ENCODE results near the gene EIF2AK2. TPM values are rescaled to one million over a fixed set of nuclear protein-coding genes. Genes with fewer than 3 reads are reported as not detected.
"Not testable (repeated sequence)": the region's sequence is repeated elsewhere in the genome, so short reads cannot be mapped to it uniquely, and the experiment has no call there.

Gene EIF2AK2
- 10 to 100 TPM; 20.8 to 42.3 (median 29.5) TPM for total RNA-seq

DNA sequence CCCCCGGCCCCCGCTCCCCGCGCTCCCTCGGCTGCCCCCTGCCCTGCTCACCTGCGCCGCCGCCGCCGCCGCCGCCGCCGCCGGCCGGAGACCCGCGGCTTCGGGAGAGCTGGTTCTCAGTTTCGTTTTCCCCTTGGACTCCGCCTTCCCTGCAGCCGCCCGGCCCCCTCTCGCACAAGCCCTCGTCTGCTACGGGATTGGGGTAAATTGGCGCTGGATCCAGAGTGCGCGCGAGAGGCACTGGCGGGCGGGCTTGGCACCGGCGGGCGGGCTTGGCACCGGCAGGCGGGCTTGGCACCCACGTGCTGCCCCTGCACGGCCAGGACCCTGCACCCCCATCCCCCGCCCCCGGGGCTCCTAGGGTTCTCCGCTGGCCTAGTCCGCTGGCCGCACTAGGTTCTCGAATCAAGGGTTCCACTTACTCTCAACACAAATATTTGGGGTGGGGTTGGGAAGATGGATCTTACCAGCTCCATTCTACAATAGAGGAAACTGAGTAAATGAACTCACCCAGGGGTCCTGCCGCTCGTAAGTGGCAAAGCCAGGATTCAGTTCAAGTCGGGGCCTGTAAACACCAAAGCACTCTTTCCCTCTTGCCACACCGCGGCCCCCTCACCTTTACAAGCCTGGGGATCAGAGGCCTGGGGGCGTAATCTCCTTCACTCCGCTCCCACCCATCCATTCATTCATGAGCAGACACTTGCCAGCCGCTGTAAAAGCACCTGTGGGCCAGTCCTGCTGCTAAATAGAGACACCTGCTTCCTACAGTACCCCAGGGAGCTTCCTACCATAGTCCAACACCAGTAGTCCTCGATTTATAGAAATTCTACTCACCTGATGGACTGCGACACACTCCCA is at the start of gene EIF2AK2:
EIF2AK2 (minus strand) TSS at position 124 of the 858 bp plus-strand sequence. CDS start 9,174 bp downstream, outside the sequence.
- no peaks in the 10 kb centered on the region for H3K27me3 ChIP-seq
- ATAC-seq (ENCODE audit: low FRiP score in 2 of 2) (peak; percentile 87 to 97), DNase-seq (peak; percentile 89 to 95)
- TF ChIP-seq POLR2AphosphoS5 (IDR thresholded peaks at IDR 0.05) (peak; percentile 7 to 49), EP300 (IDR thresholded peaks at IDR 0.05) (no peak), POLR2A (IDR thresholded peaks at IDR 0.05) (peak in 2 of 4 donors; percentile 37 to 59)
- TF ChIP-seq, protein P1, sequence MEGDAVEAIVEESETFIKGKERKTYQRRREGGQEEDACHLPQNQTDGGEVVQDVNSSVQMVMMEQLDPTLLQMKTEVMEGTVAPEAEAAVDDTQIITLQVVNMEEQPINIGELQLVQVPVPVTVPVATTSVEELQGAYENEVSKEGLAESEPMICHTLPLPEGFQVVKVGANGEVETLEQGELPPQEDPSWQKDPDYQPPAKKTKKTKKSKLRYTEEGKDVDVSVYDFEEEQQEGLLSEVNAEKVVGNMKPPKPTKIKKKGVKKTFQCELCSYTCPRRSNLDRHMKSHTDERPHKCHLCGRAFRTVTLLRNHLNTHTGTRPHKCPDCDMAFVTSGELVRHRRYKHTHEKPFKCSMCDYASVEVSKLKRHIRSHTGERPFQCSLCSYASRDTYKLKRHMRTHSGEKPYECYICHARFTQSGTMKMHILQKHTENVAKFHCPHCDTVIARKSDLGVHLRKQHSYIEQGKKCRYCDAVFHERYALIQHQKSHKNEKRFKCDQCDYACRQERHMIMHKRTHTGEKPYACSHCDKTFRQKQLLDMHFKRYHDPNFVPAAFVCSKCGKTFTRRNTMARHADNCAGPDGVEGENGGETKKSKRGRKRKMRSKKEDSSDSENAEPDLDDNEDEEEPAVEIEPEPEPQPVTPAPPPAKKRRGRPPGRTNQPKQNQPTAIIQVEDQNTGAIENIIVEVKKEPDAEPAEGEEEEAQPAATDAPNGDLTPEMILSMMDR (IDR thresholded peaks at IDR 0.05), result no peak
- peaks cover 15 to 23% (median 19%) of the 10 kb centered on the region in 4 donors for H3K4me1 ChIP-seq
- peak within 1 kb of the TSS; percentile 91 to 98 (median 92) for H3K27ac ChIP-seq
- H3K36me3 ChIP-seq, result no peaks in the 10 kb centered on the region
- no peaks in the 10 kb centered on the region for H3K9me3 ChIP-seq
- WGBS, 2 donors, result 10 to 46% methylated on average over 10 to 36 of the region's 55 CpGs
- H3K4me3 ChIP-seq, result peak within 1 kb of the TSS; percentile 80 to 94 (median 85)

GRCh38 chr2:37205689-37206341 is 49.0 kb upstream of the EIF2AK2 start:
- no peaks in the 10 kb centered on the region for H3K4me1 ChIP-seq
- DNase-seq (no peak), ATAC-seq (ENCODE audit: low FRiP score in 2 of 2) (no peak)
- H3K36me3 ChIP-seq, result peaks cover 4 to 99% (median 62%) of the 10 kb centered on the region in 4 donors
- 92 to 99% methylated on average over 5 of the region's 5 CpGs for WGBS, 2 donors
- no peak overlapping the region for H3K4me3 ChIP-seq
- H3K9me3 ChIP-seq, result peaks cover 0 to 11% (median 5%) of the 10 kb centered on the region in 4 donors
- H3K27ac ChIP-seq, result no peak overlapping the region
- H3K27me3 ChIP-seq, result no peaks in the 10 kb centered on the region
- TF ChIP-seq EP300 (IDR thresholded peaks at IDR 0.05), result no peak
- no peak for TF ChIP-seq POLR2A (IDR thresholded peaks at IDR 0.05)
- no peak for TF ChIP-seq POLR2AphosphoS5 (IDR thresholded peaks at IDR 0.05)
- TF ChIP-seq, protein P1 (IDR thresholded peaks at IDR 0.05), result no peak

- not testable (repeated sequence) for H3K27ac ChIP-seq; H3K4me3 ChIP-seq; H3K4me1 ChIP-seq; ATAC-seq (ENCODE audit: low FRiP score in 2 of 2); H3K27me3 ChIP-seq; DNase-seq
- Histone ChIP-seq H3K9me3 (peaks cover 0 to 11% (median 5%) of the 10 kb centered on the region in 4 donors), H3K36me3 (peaks cover 4 to 98% (median 61%) of the 10 kb centered on the region in 4 donors)
- 86 to 88% methylated on average over 8 of the region's 8 CpGs for WGBS, 2 donors
These were observed 48.4 kb upstream of the EIF2AK2 start for GRCh38 chr2:37205071-37205661.

DNA sequence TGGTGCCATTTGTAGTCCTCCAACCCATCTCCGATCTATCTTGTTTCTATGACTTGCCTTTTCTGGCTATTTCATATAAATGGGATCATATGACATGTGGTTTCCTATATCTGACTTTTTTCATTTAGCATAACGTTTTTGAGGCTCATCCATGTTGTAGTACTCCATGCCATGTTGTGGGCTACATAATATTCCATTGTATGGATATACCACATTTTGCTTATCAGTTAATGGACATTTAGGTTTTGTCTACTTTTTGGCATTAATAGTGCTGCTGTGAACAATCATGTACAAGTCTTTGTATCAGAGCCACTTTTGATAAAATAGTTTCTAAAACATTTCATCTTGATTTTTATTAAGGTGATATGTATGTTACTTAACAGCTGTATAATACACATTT is 46.9 kb upstream of the EIF2AK2 start:
- peaks cover 0 to 4% (median 2%) of the 10 kb centered on the region in 4 donors for H3K9me3 ChIP-seq
- no peak for TF ChIP-seq POLR2A (IDR thresholded peaks at IDR 0.05)
- TF ChIP-seq EP300 (IDR thresholded peaks at IDR 0.05), result no peak
- TF ChIP-seq POLR2AphosphoS5 (IDR thresholded peaks at IDR 0.05), result no peak
- TF ChIP-seq, protein P1 (IDR thresholded peaks at IDR 0.05), result no peak
- DNase-seq, result no peak
- no peak overlapping the region for H3K4me3 ChIP-seq
- no peak for ATAC-seq (ENCODE audit: low FRiP score in 2 of 2)
- WGBS, 2 donors, result 91 to 94% methylated on average over 2 of the region's 2 CpGs
- peaks cover 4 to 89% (median 49%) of the 10 kb centered on the region in 4 donors for H3K36me3 ChIP-seq
- H3K27ac ChIP-seq, result no peak overlapping the region
- H3K4me1 ChIP-seq, result peaks cover 0 to 2% (median 0%) of the 10 kb centered on the region in 4 donors
- no peaks in the 10 kb centered on the region for H3K27me3 ChIP-seq

GRCh38 chr2:37201766-37202165 is 45.0 kb upstream of the EIF2AK2 start:
- ATAC-seq (ENCODE audit: low FRiP score in 2 of 2) (no peak), DNase-seq (no peak)
- no peak overlapping the region for H3K27ac ChIP-seq
- H3K4me1 ChIP-seq, result peaks cover 7 to 17% (median 13%) of the 10 kb centered on the region in 4 donors
- peaks cover 4 to 69% (median 40%) of the 10 kb centered on the region in 4 donors for H3K36me3 ChIP-seq
- H3K27me3 ChIP-seq, result no peaks in the 10 kb centered on the region
- H3K4me3 ChIP-seq, result no peak overlapping the region
- TF ChIP-seq EP300 (IDR thresholded peaks at IDR 0.05) (no peak), POLR2A (IDR thresholded peaks at IDR 0.05) (no peak), POLR2AphosphoS5 (IDR thresholded peaks at IDR 0.05) (no peak)
- TF ChIP-seq, protein P1 (IDR thresholded peaks at IDR 0.05), result no peak
- 70 to 74% methylated on average over 1 of the region's 1 CpG for WGBS, 2 donors
- no peaks in the 10 kb centered on the region for H3K9me3 ChIP-seq
